ENCODE measurements around the gene CD164L2.
A peak's percentile ranks its signal among the peaks of the same experiment; 100 is the strongest.
"Not testable (repeated sequence)": the region's sequence is repeated elsewhere in the genome, so short reads cannot be mapped to it uniquely, and the experiment has no call there.

The CD164L2 gene

GRCh38 chr1:27403931-27404330 lies 20.8 kb upstream of the CD164L2 start:
- no peak for DNase-seq

GRCh38 chr1:27403065-27403726 lies 20.1 kb upstream of the CD164L2 start:
- peak; percentile 20 for DNase-seq

GRCh38 chr1:27402349-27402754 lies 19.2 kb upstream of the CD164L2 start:
- DNase-seq, result no peak

GRCh38 chr1:27400963-27401341 lies 17.8 kb upstream of the CD164L2 start:
- DNase-seq, result no peak

GRCh38 chr1:27400082-27400962 lies 17.2 kb upstream of the CD164L2 start:
- no peak for DNase-seq

- no peak for DNase-seq
These were observed 16.3 kb upstream of the CD164L2 start for GRCh38 chr1:27399251-27400025.

GRCh38 chr1:27398405-27399149 lies 15.4 kb upstream of the CD164L2 start:
- DNase-seq, result no peak

- no peak for DNase-seq
These were observed 14.6 kb upstream of the CD164L2 start for GRCh38 chr1:27397749-27398148.

GRCh38 chr1:27397110-27397509 lies 14.0 kb upstream of the CD164L2 start:
- no peak for DNase-seq

GRCh38 chr1:27395441-27396195 lies 12.5 kb upstream of the CD164L2 start:
- peak; percentile 81 for DNase-seq

- no peak for DNase-seq
These were observed 11.8 kb upstream of the CD164L2 start for GRCh38 chr1:27394925-27395324.

- DNase-seq, result no peak
These were observed 11.1 kb upstream of the CD164L2 start for GRCh38 chr1:27394282-27394658.

GRCh38 chr1:27393641-27394281 lies 10.6 kb upstream of the CD164L2 start:
- DNase-seq, result no peak

GRCh38 chr1:27392778-27393635 lies 9.9 kb upstream of the CD164L2 start:
- no peak for DNase-seq

- DNase-seq, result peak; percentile 94
These were observed 9.1 kb upstream of the CD164L2 start, which contains the start of gene GPR3 for GRCh38 chr1:27392096-27392777. GPR3 (plus strand) TSS chr1:27392622; CDS start chr1:27393799, 1,177 bp downstream.

- peak; percentile 18 for DNase-seq
These were observed 8.5 kb upstream of the CD164L2 start for GRCh38 chr1:27391511-27392095.

GRCh38 chr1:27388337-27389005 lies 5.3 kb upstream of the CD164L2 start:
- peak; percentile 69 for DNase-seq

- DNase-seq, result not testable (repeated sequence)
These were observed 1.7 kb upstream of the CD164L2 start for GRCh38 chr1:27384797-27385196.

GRCh38 chr1:27383661-27384060 lies 528 bp upstream of the CD164L2 start:
- DNase-seq, result no peak

All from activated CD4-positive, alpha-beta T cell treated with anti-CD3 and anti-CD28 coated beads, Interleukin-2, amount 50 U/mL, for 16 hours (primary cell).